RWPE2 (cell line): ENCODE results near the gene DPPA3.

Experiments used
- ATAC-seq: fragments of 200-7000 bp; cut with Tn5 transposase; 3 replicates; pipeline ENCODE4 v1.9.1; 2021; ENCODE audit warnings: low read depth
- DNase-seq: peaks from one replicate; pipeline ENCODE4 v3.0.0-alpha.2; 2020; ENCODE audit warnings: low spot score
- H3K27ac ChIP-seq: fragments of 450-650 bp; 2 replicates; pipeline ENCODE4 v1.5.1; 2017; ENCODE audit warnings: mild to moderate bottlenecking; ENCODE audit not compliant: poor library complexity, severe bottlenecking
- H3K27me3 ChIP-seq: fragments of 250-450 bp; sonication (Bioruptor Pico); 2 replicates; pipeline ENCODE4 v1.5.1; 2021; ENCODE audit warnings: mild to moderate bottlenecking, moderate library complexity; ENCODE audit not compliant: insufficient read depth, poor library complexity, severe bottlenecking
- H3K36me3 ChIP-seq: fragments of 250-450 bp; sonication (Bioruptor Pico); 2 replicates; pipeline ENCODE4 v1.5.1; 2020; ENCODE audit warnings: low read depth, mild to moderate bottlenecking, moderate library complexity
- H3K4me1 ChIP-seq: fragments of 250-450 bp; sonication (Bioruptor Pico); 2 replicates; pipeline ENCODE4 v1.5.1; 2021; ENCODE audit warnings: mild to moderate bottlenecking, moderate library complexity; ENCODE audit not compliant: insufficient read depth, poor library complexity, severe bottlenecking
- H3K4me3 ChIP-seq: fragments of 250-450 bp; sonication (Bioruptor Pico); 2 replicates; pipeline ENCODE4 v1.5.1; 2021; ENCODE audit warnings: mild to moderate bottlenecking, moderate library complexity; ENCODE audit not compliant: severe bottlenecking
- H3K9me3 ChIP-seq: fragments of 250-450 bp; sonication (Bioruptor Pico); 2 replicates; pipeline ENCODE4 v1.5.1; 2021; ENCODE audit warnings: mild to moderate bottlenecking, moderate library complexity; ENCODE audit not compliant: severe bottlenecking
- TF ChIP-seq, protein P1 (sequence below): fragments of 450-650 bp; IDR thresholded peaks from one replicate; pipeline ENCODE4 v1.5.1; 2017; ENCODE audit warnings: mild to moderate bottlenecking, moderate library complexity; ENCODE audit not compliant: poor library complexity, severe bottlenecking

DPPA3 gene

DNA sequence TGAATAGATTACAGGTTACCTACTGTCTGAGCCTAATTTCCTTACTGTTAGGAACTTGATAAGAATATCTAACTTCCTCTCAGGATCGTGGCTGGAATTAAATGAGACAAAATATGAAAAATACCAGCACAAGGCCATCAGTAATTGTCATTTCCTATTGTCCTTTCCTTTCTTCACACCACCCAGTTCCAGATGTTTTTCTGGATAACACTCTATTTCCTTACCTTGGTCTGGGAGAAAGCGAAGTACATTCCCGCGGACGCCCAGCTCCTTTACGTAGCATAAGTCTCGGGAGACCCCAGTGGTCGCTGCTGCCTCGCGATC is 16.0 kb upstream of the DPPA3 start:
- Histone ChIP-seq H3K4me1 (no peaks in the 10 kb centered on the region), H3K9me3 (no peaks in the 10 kb centered on the region), H3K36me3 (no peaks in the 10 kb centered on the region), H3K27me3 (no peaks in the 10 kb centered on the region), H3K4me3 (no peak overlapping the region), H3K27ac (no peak overlapping the region)
- DNase-seq = no peak
- TF ChIP-seq, protein P1, sequence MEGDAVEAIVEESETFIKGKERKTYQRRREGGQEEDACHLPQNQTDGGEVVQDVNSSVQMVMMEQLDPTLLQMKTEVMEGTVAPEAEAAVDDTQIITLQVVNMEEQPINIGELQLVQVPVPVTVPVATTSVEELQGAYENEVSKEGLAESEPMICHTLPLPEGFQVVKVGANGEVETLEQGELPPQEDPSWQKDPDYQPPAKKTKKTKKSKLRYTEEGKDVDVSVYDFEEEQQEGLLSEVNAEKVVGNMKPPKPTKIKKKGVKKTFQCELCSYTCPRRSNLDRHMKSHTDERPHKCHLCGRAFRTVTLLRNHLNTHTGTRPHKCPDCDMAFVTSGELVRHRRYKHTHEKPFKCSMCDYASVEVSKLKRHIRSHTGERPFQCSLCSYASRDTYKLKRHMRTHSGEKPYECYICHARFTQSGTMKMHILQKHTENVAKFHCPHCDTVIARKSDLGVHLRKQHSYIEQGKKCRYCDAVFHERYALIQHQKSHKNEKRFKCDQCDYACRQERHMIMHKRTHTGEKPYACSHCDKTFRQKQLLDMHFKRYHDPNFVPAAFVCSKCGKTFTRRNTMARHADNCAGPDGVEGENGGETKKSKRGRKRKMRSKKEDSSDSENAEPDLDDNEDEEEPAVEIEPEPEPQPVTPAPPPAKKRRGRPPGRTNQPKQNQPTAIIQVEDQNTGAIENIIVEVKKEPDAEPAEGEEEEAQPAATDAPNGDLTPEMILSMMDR = no peak
- ATAC-seq = no peak

DNA sequence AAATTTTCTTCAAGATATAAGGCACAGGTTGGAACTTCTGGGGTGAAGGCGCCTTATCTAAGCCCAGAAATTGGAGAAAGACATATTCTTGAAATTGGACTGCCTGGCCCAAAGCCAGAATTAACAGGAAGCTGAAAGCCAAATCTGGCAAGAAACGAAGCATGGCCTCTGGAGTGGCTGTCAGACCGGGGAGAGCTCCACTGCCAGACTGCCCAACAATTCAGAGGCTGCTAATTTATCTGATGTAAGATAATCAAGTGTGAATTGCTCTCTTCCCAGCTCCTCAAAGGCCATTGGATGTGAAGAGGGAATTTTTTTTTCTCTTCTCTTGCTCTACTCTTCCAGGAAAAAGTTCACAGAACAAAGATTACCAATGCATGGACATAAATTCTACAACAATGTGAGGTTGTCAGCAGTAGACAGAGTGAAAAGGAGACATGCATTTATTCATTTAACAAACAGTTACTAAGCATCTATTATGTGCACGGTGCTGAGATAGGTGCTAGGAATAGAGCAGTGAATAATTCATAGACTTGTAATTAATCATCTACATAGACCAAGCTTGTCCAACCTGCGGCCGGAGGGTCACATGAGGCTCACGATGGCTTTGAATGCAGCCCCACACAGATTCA is 15.6 kb upstream of the DPPA3 start, which contains the start of gene GDF3:
Gene GDF3, minus strand, starts transcription at position 210 of the 632 bp plus-strand sequence. Its CDS starts 47 bp downstream, at position 163.
- Histone ChIP-seq H3K9me3 (no peaks in the 10 kb centered on the region), H3K4me1 (no peaks in the 10 kb centered on the region), H3K27ac (no peak within 1 kb of the TSS), H3K36me3 (no peaks in the 10 kb centered on the region), H3K27me3 (no peaks in the 10 kb centered on the region), H3K4me3 (no peak within 1 kb of the TSS)
- DNase-seq (no peak), ATAC-seq (no peak)
- TF ChIP-seq, protein P1 = no peak

DNA sequence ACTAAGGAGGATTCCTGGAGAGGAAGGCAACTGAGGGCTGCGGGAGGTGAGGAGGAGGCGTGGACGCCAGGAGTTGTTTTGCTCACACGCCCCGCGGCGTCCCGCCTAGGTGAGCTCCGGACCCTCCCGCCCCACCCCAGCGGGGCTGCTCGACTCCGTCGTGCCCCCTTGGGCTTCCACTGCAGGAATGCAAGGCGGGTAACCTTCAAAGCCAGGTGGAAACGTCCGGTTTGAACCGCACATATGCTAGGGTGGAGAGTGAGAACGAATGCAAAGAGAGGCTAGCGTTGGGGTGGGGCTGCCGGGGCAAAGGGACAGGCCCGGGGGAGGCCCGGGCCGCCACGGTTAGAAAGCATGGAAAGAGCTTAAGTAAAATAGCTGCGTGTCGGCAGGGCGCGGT is 5.4 kb upstream of the DPPA3 start:
- Histone ChIP-seq H3K27ac (no peak overlapping the region), H3K27me3 (no peaks in the 10 kb centered on the region), H3K9me3 (no peaks in the 10 kb centered on the region), H3K36me3 (no peaks in the 10 kb centered on the region), H3K4me3 (no peak overlapping the region), H3K4me1 (no peaks in the 10 kb centered on the region)
- no peak for DNase-seq
- no peak for ATAC-seq
- TF ChIP-seq, protein P1 = no peak

DNA sequence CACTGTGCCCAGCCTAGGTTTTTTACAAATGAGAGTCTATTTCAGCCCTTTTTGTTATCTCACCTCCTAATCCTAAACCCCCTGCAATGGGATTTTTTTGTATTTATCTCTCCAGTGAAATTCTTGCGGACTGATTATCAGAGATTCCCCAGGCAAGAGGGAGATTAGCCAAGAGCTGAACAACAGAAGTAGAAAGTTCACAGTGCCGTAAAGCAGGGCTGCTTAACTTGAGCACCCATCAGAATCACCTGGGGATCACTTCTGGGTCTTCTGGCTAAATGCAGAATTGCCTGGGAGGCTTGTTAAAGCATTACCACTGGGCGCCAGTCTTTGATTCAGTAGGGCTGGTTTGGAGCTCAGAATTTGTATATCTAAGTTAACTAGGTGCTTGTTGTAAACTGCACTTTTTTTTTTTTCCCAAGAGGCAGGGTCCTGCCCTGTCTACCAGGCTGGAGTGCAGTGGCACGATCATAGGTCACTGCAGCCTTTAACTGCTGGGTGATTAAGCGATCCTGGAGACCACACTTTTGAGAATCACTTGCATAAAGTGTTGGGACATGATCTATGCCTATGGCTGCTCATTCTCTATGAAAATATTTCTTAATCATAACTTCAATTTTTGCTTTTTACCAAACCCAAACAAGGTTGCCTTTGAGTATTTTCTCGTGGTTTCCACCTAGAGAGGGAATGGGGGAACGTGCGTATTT is 1.1 kb upstream of the DPPA3 start:
- Histone ChIP-seq H3K4me3 (no peak overlapping the region), H3K27me3 (no peaks in the 10 kb centered on the region), H3K4me1 (no peaks in the 10 kb centered on the region), H3K9me3 (no peaks in the 10 kb centered on the region), H3K36me3 (no peaks in the 10 kb centered on the region), H3K27ac (no peak overlapping the region)
- TF ChIP-seq, protein P1 = no peak
- no peak for DNase-seq
- no peak for ATAC-seq
